CD4-positive, alpha-beta T cell treated with Interleukin-2 at 100 ng/mL for 4 hours (primary cell): Measurements from ENCODE around the gene LCN15.
"Not testable (repeated sequence)": the region's sequence is repeated elsewhere in the genome, so short reads cannot be mapped to it uniquely, and the experiment has no call there.

Source experiments
- DNase-seq: peaks from one replicate; pipeline ENCODE4 v3.0.0-alpha.2; 2020; ENCODE audit warnings: low spot score

LCN15 gene

DNA sequence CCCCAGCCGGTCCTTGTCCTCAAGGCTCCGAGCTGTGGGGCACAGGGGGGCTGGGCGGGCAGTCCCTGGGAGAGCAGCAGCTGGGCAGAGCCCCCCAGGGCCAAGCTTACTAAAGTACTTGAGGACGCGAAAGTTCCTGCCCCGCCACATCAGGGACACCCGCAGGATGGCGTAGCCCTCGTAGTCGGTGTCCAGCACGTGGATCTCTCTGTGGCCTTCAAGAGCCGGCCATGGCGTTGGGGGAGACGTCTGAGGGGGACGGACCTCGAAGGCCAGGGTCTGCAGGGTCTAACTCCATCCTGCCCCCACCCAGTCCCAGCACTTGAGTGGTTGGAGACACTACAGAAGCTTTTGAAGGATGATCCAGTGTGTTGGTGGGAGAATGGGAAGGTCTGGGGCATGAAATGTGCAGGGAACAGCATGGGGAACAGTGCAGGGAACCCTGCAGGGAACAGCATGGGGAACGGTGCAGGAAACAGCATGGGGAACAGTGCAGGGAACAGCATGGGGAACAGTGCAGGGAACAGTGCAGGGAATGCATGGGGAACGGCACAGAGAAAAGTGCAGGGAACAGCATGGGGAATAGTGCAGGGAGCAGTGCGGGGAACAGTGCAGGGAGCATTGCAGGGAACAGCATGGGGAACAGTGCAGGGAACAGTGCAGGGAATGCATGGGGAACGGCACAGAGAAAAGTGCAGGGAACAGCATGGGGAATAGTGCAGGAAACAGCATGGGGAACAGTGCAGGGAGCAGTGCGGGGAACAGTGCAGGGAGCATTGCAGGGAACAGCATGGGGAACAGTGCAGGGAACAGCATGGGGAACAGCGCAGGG, 8.8 kb downstream of the LCN15 start:
- not testable (repeated sequence) for DNase-seq

DNA sequence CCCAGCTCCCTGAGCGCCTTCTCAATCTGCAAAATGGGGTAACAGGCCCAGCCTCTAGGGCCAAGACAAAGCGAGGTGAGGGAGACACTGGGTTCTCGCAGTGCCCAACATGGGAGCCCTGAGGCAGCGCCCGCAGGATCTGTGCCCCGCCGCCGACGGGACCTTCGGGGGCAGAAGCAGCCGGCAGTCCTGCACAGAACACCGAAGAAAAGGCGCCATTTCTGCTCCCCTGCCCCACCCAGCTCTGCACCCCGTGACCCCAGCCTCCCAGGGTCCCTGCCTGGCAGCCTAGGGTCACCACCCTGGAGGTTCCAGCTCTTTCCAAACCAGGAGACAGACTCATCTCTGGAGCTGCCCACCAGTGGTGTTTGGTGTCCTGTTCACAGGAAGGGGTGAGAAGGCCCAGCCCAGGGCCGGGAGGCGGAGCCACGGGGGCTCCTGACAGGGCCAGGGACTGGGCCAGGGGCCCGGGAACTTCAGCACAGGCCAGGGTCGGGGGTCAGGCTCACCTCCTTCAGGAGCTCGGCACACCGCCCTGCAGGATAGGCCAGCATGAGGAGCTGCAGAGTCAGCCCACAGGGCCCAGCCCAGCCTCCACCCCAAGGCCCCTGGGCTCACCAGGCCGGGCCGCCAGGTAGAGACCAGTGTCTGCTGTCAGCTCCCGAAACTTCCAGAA, 9.6 kb downstream of the LCN15 start:
- no peak for DNase-seq

DNA sequence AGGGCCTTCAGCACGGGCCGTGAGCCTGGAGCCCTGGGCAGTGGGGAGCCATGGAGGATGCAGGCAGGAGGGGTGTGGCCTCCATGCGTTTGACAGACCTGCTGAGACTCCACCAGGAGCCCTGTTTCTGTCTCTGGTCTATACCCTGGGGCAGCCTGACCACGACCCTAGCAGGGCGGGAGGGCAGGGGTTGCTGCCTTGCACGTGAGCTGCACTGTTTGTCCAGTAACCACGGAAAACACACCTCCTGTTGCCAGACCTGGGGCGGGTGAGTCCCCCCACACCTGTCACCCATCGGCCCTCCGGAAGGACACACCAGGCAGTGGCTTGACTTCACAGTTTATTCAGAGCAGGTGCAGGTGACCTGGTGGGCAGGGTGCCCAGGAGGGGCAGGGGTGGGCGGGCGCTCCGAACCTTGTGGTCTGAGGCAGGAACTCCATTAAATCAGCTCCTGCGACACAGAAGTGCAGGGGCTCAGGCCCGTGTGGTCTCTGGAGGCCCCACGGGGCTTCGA, 10.2 kb downstream of the LCN15 start:
- no peak for DNase-seq

DNA sequence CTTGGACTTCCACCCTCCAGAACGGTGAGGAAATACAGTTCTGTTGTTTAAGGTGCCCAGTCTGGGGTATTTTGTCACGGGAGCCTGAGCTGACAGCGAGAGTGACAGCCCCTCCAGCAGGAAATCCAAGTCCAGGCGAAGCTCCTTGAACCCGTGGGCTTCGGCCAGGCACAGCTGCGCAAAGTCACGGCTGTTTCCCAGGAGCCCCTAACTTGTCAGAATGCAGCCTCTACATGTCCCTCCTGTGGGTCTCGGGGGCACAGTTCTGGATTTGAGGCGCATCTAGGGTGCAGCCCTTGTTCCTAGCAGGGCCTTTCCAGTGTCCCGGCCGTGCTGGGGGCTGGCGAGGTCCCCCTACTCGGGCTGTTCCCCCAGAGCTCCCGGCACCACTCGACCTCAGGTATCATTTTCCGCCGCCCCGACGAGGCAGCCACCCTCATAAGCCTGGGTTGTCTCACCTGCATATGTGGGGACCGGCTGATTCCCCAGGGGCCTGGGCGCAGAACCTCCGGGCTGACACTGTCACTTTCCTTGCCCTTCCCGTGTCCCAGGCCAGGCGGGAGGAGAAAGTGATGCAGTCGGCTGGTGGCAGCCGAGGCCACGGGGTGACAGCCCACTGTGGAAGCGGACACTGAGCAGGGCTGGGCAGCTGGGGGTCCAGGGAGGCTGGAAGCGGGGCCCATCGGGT, 10.8 kb downstream of the LCN15 start:
- DNase-seq: no peak

DNA sequence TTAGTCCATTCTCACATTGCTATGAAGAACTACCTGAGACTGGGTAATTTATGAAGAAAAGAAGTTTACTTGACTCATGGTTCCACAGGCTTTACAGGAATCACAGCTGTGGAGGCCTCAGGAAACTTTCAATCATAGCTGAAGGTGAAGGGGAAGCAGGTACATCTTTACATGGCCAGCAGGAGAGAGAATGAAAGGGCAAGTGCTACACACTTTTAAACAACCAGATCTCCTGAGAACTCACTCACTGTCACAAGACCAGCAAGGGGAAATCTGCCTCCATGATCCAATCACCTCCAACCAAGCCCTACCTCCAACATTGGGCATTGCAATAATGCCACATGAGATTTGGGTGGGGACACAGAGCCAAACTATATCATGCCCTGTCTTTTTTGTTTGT, 12.5 kb downstream of the LCN15 start:
- no peak for DNase-seq

DNA sequence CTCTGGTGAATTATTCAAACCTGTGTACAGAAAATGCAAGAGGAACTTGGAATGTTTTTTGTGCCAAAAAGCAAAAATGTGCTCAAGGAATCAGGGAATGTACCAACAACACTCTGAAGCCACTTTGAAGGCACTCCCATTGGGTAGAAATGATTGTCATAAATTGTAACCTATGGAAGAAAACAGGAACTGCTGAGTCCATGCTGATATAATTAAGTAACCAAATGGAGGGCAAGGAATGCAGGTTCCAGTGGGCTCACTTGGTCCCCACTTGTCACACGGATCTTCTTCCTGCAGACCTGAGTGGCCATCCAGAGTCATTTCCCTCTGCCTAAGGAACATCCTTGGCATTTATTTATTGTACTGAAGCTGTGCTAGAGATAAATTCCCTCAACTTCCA, 13.1 kb downstream of the LCN15 start:
- no peak for DNase-seq

DNA sequence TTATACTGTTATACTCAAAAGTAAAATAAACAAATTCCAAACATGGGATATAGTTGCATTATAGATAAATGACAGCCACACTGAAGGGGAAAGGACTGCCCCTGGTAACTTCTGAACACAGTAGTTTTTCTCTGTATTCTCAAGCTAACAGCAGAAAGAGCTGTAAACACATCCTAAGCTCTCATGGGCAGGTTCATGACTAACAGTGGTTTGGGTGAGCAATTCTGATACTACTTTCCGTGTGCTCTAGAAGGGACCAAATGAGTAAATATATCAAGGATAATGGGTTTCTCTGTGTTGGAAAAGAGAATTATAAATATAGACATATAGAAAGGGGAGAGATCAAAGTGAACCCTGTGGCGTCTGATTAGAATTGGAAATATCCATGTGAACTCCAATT, 13.8 kb downstream of the LCN15 start:
- DNase-seq: no peak

DNA sequence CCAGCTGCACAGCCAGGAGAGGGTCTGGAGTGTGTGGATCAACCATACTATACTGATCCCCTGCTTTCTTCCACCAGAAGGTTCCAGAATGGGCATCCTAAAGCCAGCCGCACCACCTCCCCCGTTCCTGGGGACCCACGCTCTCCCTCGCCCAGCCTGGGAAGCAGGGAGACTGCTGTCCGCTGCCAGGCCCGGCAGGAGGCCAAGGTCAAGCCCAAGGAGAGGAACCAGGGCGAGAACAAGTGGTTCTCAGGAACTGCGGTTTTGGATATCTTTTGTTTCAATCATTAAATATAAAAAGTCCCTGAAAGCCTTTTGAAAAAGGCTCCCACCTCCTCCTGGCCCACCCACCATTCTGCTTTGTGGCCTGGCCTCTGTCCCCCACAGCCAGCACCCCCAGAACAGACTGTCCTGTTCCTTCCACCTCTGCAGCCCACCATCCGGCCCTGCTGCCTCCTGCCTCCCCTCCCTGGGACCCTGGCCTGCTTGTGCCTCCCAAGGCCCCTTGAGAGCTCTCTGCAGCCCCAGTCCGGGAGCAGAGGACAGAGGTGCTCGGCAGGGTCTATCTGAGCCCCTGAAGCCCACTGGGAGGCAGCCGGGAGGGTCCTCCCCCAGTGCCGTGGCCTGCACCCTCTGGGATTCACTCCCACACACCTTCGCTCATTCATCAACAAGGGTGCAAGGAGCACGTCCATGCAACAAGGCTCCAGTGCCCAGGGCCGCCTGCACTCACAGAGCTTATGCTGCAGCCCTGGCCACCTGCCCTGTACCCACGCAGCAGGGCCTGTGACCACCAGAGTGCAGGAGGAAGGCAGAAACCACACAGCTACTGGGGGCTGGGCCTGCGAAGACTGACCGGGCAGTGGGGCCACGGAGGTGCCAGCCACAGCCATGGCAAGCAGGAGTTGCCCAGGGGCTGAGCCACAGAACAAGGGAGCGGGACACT, 15.4 kb downstream of the LCN15 start:
- DNase-seq: no peak

DNA sequence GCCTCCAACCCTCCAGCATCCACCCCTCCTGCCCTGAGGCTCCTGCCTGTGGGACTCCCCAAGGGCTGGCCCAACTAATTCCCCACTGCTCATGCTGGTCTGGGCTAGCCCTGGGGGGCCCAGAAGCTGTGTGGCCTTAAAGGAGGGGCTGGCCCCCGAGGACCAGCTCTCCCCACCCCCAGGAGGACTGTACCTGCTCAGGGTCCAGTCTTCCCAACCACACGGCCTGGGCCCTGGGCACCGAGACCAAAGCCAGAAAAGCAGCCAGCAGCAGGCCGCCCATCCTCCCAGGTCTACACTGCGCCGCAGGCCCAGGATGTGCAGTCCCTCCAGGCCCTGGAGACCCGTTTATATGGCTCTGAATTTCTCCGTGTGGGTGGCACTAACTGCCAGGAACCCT, 16.1 kb downstream of the LCN15 start, which contains the start of gene LCN6:
LCN6 (minus strand) TSS at position 325 of the 400 bp plus-strand sequence; CDS start at position 283, 42 bp downstream.
- DNase-seq: no peak

DNA sequence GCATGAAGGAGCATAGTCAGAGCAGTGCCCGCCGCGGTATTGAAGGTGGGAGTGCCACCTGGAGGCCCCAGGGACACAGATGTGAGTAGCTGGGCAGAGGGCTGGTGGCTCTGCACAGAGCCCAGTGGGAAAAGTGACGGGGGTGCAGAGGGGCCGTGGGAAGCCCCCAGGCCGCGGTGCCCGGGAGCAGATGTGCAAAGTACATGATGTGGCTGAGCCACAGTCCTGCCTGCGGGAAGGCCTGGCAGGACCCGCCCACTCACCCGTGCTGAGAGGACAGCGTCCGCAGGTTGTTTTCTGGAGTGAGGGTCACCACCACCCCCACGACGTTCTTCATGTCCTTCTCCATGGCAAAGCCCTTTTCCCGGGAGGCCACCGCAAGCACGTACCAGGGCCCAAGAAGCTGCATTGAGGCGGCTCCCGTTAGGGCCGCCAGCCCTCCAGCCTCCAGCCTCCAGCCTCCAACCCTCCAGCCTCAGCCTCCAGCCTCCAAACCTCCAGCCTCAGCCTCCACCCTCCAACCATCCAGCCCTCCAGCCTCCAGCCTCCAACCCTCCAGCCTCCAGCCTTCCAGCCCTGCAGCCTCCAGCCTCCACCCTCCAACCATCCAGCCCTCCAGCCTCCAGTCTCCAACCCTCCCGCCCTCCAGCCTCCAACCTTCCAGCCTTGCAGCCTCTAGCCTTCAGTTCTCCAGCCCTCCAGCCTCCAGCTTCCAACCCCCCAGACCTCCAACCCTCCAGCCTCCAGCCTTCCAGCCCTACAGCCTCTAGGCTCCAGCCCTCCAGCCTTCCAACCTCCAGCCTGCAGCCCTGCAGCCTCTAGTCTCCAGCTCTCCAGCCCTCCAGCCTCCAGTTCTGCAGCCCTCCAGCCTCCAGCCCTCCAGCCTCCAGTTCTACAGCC, 16.9 kb downstream of the LCN15 start:
- DNase-seq: no peak

DNA sequence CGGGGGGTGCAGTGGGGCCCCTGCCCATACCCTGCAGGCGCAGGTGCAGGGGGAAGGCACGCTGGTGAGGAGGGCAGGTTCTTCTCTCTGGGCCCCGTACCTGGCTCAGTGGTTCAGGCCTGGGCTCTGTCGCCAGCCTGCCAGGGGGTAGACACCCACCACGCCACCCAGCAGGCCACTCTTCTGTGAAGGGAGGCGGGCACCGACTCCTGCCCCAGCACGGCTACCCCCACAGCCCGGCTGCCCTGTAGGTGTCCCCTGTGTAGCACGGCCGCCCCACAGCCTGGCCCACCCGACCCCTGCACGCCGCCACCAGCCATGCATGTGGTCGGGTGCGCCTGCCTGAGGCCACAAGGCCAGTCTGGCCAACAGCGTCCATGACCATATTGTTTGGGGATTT, 17.7 kb downstream of the LCN15 start:
- DNase-seq: no peak

DNA sequence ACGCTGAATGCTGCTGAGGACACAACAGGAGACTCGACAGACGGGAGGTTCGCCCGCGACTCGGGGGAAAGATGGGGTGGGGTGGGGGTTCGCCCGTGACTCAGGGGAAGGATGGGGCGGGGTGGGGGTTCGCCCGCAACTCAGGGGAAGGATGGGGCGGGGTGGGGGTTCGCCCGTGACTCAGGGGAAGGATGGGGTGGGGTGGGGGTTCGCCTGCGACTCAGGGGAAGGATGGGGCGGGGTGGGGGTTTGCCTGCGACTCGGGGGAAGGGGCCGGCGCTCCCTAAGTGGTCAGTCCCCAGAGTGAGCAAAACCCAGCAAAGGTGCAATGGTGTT, 18.2 kb downstream of the LCN15 start:
- no peak for DNase-seq

DNA sequence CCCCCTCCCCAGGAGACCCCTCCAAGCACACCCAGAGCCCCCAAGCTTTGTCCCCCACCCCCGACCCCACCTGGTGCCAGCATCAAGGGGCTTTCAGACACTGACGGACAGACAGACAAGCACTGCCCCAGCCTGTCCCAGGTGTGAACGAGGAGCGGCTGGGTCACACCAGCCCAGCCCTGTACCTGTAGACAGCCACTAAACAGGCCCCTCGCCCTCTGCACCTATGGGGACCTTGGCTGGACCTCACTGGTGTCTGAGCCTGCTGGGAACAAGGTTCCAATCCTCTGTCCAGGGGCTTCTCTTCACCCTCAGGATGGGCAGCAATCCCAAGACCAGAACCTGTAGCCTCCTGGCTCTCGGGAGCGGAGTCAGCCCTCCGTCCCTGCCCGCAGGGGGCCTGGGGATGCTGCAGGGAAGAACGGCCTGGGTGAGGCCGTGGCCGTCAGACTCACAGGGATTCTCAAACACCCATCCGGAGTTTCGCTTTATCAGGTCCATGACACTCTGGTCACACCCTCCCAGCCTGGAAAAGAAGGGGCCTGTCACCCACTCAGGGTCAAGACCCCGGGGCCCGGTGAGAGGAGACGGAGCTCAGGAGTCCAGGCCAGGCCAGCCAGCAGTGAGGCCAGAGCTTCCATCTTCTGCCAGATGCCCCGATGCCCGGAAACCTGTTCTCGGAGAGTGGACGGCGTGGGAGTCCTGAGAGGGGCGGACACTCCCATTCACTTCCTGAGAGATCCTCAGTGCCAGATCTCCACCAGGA, 18.7 kb downstream of the LCN15 start:
- no peak for DNase-seq

DNA sequence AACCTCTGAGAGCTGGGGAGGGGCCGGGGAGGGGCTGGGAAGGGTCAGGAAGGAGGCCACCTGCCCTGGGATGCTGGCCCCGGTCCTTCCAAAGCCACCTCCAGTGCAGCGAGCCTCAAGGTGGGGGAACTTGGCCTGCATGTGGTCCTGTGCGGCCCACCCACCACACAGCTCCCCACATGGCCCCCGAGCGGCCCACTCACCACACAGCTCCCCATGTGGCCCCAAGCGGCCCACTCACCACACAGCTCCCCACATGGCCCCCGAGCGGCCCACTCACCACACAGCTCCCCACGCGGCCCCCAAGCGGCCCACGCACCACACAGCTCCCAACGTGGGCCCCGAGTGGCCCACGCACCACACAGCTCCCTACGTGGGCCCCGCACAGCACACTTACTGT, 19.5 kb downstream of the LCN15 start:
- no peak for DNase-seq

DNA sequence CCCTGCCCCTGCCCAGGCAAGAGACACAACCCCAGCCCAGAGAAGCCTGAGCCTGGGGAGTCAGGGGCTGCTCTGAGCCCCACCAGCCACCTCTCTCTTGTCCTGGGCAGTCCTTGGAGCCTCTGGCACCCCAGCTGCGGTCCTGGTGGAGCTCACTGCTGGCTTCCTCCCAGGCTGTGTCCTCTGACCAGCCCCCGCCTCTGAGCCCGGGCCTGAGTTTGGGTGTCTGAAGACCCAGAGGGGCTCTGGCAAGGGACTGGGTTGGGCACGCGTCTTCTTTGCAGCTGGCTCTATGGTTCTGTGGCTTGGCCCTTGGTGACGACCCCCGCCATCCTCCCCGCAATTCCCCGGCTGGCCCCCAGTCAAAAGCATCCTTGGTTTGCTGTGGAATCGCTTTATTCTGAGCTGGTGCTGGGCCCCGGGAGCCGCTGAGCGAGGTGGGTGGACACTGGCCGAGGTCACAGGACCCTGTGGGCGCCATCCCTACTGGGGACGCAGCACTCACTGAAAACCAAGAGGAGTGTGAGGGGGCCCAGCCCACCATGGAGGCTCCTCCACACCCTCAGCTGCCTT, 20.6 kb downstream of the LCN15 start:
- no peak for DNase-seq

DNA sequence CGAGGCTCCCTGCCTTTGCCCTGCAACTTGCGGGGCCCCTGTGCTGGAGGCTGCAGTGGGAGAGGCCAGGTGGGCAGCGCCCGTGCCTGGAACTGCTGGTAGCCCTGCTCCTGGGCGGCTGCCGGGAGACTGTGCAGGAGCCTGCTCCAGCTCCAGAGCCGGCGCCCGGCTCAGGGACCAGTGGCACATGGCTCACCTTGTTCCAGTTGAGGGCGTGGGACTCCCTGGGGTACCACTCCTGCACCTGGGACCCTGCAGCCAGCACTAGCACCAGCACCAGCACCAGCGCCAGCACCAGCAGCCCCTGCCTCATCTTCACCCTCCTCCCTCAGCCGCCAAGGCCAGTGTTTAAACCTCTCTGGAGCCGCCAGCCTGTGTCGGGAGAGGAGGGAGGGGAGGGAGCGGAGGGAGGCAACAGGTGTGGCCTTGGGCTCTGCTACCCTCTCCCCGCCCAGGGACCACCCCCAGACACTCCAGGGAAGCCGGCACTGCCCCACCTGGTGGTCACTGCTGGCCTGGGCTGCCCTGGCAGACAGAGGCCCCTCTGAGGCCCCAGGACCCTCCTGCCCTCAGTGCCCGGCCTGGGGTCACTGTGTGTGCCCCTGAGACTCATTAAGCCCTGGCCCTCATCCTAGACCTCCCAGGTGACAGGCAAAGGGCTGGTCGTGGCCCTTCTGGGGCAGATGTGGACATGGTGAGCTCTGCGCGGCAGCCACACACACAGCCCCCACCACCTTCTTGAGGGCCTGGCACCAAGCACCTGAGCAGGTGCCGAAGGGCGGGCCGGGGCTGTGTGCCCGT, 21.5 kb downstream of the LCN15 start, which contains the start of gene LCN10:
LCN10 (minus strand) TSS at position 350 of the 801 bp plus-strand sequence; CDS start at position 313, 37 bp downstream.
- DNase-seq: no peak

DNA sequence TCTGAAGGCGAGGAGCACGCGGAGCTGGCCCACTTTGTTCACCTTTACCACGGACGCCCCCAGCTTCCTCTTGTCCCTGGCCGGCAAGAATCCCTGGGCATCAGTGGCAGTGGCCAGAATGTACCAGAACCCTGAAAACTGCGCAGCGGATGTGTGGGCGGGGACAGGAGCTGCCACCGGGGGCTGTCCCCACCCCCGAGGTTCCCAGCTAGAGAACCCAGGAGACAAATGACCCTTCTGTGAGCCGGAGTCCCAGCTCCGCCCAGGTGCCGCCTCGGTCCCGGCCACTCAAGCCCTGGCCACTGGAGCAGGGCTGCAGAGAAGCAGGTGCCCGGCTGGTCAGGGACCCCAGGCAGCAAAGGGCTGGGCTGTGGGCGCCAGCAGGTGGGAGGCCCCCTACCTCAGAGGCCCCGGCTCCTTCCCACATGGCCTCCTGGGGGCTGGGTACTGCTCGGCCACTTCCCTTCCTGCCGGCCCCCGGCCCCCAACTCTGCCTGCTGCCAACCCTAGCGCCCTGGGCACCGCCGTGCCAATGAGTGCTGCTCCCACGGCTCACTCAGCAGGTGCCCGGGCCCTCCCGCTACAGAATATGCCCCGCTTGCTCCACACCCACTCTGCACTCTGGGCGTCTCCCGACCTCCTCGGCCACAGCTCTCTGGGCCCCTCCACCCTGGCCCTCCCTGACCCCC, 22.3 kb downstream of the LCN15 start:
- DNase-seq: no peak
